Mesothelial cell of epicardium (in vitro differentiated cells): ENCODE results near the gene OSCP1. TPM values are rescaled to one million over a fixed set of nuclear protein-coding genes. Genes with fewer than 3 reads are reported as not detected.

Experiments used
- DNase-seq, 2 experiments: peaks; one replicate each; pipeline ENCODE4 v3.0.0; 2021; ENCODE audit warnings: low spot score in 2 of 2; ENCODE audit not compliant: unreplicated experiment in 2 of 2
- H3K27ac Mint-ChIP-seq: 2 replicates; pipeline ENCODE4 v1.8.0; 2021; ENCODE audit warnings: mixed read lengths
- H3K27me3 Mint-ChIP-seq: 2 replicates; pipeline ENCODE4 v1.8.0; 2021; ENCODE audit warnings: low read depth, mixed read lengths
- H3K36me3 Mint-ChIP-seq: 2 replicates; pipeline ENCODE4 v1.8.0; 2021; ENCODE audit warnings: mixed read lengths
- H3K4me1 Mint-ChIP-seq: 2 replicates; pipeline ENCODE4 v1.8.0; 2021; ENCODE audit warnings: mixed read lengths
- H3K4me3 Mint-ChIP-seq: 2 replicates; pipeline ENCODE4 v1.8.0; 2021; ENCODE audit warnings: mild to moderate bottlenecking, moderate library complexity, mixed read lengths
- H3K9me3 Mint-ChIP-seq: 2 replicates; pipeline ENCODE4 v1.8.0; 2021; ENCODE audit warnings: mixed read lengths
- total RNA-seq: library from RNA; stranded (reverse); gene quantifications from 3 replicates; pipeline ENCODE4 v1.2.1, GENCODE V29; 2021
- TF ChIP-seq, protein P1 (sequence below): fragments of 200-600 bp; sonication (generic); IDR thresholded peaks from one replicate; pipeline ENCODE4 v1.5.0; 2021; ENCODE audit warnings: antibody characterized with exemption; ENCODE audit not compliant: unreplicated experiment

Gene OSCP1
- total RNA-seq, 1 donor from 2014 or later: 7.0 TPM

- TF ChIP-seq, protein P1, sequence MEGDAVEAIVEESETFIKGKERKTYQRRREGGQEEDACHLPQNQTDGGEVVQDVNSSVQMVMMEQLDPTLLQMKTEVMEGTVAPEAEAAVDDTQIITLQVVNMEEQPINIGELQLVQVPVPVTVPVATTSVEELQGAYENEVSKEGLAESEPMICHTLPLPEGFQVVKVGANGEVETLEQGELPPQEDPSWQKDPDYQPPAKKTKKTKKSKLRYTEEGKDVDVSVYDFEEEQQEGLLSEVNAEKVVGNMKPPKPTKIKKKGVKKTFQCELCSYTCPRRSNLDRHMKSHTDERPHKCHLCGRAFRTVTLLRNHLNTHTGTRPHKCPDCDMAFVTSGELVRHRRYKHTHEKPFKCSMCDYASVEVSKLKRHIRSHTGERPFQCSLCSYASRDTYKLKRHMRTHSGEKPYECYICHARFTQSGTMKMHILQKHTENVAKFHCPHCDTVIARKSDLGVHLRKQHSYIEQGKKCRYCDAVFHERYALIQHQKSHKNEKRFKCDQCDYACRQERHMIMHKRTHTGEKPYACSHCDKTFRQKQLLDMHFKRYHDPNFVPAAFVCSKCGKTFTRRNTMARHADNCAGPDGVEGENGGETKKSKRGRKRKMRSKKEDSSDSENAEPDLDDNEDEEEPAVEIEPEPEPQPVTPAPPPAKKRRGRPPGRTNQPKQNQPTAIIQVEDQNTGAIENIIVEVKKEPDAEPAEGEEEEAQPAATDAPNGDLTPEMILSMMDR: no peak
- Mint-ChIP-seq H3K9me3 (peaks cover 10% of the 10 kb centered on the region), H3K36me3 (peaks cover 30% of the 10 kb centered on the region), H3K27me3 (no peaks in the 10 kb centered on the region), H3K27ac (no peak overlapping the region), H3K4me1 (peaks cover 6% of the 10 kb centered on the region), H3K4me3 (no peak overlapping the region)
- DNase-seq: no peak
Measured at GRCh38 chr1:36415661-36416326, 34.5 kb downstream of the OSCP1 start.

DNA sequence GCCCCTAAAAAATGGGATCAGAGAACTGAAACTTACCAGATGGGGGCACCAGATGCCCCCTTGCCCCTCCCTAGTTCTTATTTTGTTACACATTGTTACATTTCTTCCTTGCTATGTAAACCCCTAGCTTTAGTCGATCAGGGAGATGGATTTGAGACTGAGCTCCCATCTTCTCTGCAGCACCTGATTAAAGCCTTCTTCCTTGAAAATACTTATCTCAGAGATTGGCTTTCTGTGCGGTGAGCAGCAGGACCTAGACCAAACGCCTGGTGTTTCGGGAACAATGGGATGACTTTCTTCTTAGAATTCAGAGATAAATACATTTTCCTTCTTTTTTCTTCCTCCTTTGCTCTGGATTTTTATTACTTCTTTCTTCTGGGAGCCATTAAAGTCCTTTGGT lies 35.9 kb downstream of the OSCP1 start:
- DNase-seq: no peak
- TF ChIP-seq, protein P1: no peak
- peaks cover 33% of the 10 kb centered on the region for H3K36me3 Mint-ChIP-seq
- peaks cover 10% of the 10 kb centered on the region for H3K9me3 Mint-ChIP-seq
- no peak overlapping the region for H3K27ac Mint-ChIP-seq
- H3K4me1 Mint-ChIP-seq: no peaks in the 10 kb centered on the region
- H3K27me3 Mint-ChIP-seq: no peaks in the 10 kb centered on the region
- H3K4me3 Mint-ChIP-seq: no peak overlapping the region

DNA sequence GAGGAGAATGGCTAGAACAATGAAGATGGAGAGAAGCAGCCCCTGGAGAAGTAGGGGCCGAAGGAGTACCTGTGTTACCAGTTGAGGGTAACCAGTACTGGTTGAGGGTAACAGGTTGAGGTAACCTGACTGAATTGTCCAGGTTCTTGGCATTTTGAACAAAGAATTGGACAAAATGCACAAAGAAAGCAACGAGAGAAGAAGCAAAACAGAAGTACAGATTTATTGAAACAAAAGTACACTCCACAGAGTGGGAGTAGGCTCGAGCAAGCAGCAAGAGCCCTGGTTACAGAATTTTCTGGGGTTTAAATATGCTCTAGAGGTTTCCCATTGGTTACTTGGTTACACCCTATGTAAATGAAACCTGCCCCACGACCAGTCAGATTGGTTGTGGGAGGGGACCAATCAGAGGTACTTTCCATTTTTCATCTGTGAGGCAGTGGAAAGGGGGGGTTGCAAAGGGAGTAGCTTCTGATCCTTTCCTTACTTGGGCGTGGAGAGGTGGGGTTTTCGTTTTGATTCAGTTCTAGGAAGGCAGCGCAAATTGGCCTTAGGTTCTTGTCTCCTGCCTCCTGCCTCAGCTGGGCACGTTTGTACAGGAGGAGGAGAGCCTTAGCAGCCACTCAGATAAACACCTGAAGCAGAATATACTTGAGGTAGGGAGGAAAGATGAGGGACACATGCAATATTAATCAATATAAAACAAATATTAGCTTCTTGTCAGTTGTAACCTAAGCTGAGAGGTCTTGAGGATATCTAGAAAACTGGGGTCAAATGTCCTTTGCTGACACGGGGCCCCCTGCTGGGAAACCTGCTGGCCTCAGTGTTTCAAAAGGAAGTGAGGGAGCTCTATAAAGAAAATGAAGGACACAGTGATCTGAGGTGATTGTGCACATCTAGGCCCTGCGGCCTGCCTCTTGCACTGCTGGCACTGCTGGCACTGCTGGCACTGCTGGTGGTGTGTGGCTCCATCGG lies 38.3 kb downstream of the OSCP1 start:
- H3K36me3 Mint-ChIP-seq: peaks cover 31% of the 10 kb centered on the region
- TF ChIP-seq, protein P1: no peak

GRCh38 chr1:36408479-36408878 lies 41.8 kb downstream of the OSCP1 start:
- H3K4me3 Mint-ChIP-seq: no peak overlapping the region
- H3K4me1 Mint-ChIP-seq: peaks cover 3% of the 10 kb centered on the region
- H3K27me3 Mint-ChIP-seq: no peaks in the 10 kb centered on the region
- TF ChIP-seq, protein P1: no peak
- DNase-seq: no peak
- H3K36me3 Mint-ChIP-seq: peaks cover 22% of the 10 kb centered on the region
- H3K27ac Mint-ChIP-seq: peak overlapping the region; percentile 30
- peaks cover 5% of the 10 kb centered on the region for H3K9me3 Mint-ChIP-seq

More for the DNA sequence above, 38.3 kb downstream of the OSCP1 start:
- no peak overlapping the region for H3K27ac Mint-ChIP-seq
- no peak for DNase-seq
- H3K27me3 Mint-ChIP-seq: no peaks in the 10 kb centered on the region
- peaks cover 3% of the 10 kb centered on the region for H3K4me1 Mint-ChIP-seq
- no peak overlapping the region for H3K4me3 Mint-ChIP-seq
- H3K9me3 Mint-ChIP-seq: peaks cover 10% of the 10 kb centered on the region

DNA sequence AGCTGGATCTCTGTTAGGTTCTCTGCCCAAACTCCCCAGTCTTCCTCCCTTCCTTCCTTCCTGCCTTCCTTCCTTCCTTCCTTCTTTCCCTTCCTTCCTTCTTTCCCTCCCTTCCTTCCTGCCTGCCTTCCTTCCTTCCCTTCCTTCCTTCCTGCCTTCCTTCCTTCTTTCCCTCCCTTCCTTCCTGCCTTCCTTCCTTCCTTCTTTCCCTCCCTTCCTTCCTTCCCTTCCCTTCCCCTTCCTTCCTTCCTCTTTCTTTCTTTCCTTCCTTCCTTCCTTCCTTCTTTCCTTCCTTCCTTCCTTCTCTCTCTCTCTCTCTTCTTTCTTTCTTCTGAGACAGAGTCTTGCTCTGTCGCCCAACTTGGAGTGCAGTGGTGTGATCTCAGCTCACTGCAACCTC lies 43.8 kb downstream of the OSCP1 start:
- H3K4me3 Mint-ChIP-seq: no peak overlapping the region
- H3K9me3 Mint-ChIP-seq: peaks cover 2% of the 10 kb centered on the region
- TF ChIP-seq, protein P1: no peak
- DNase-seq: no peak
- no peak overlapping the region for H3K27ac Mint-ChIP-seq
- H3K36me3 Mint-ChIP-seq: peaks cover 12% of the 10 kb centered on the region
- H3K27me3 Mint-ChIP-seq: no peaks in the 10 kb centered on the region
- peaks cover 11% of the 10 kb centered on the region for H3K4me1 Mint-ChIP-seq
